Cardiac muscle cell (in vitro differentiated cells and primary cell): Measurements from ENCODE around the gene KRT32. TPM values are rescaled to one million over a fixed set of nuclear protein-coding genes. Genes with fewer than 3 reads are reported as not detected.

ENCODE experiments used
- DNase-seq, 2 donors: peaks; one replicate each; pipeline versions ENCODE4 v3.0.0 to v3.0.0-alpha.2; 2010 to 2017; ENCODE audit warnings: low read depth in 1 of 2, low spot score in 1 of 2
- H3K27ac ChIP-seq: fragments of 200-600 bp; sonication (generic); 2 replicates; pipeline ENCODE4 v1.5.1; 2016
- H3K27me3 ChIP-seq: fragments of 200-600 bp; sonication (generic); 2 replicates; pipeline ENCODE4 v1.6.0; 2016; ENCODE audit warnings: control low read depth
- H3K36me3 ChIP-seq: fragments of 200-600 bp; sonication (generic); 2 replicates; pipeline ENCODE4 v1.5.1; 2016; ENCODE audit warnings: control low read depth
- H3K4me1 ChIP-seq: fragments of 200-600 bp; sonication (generic); 2 replicates; pipeline ENCODE4 v1.8.1; 2017; ENCODE audit warnings: low read depth, mild to moderate bottlenecking, mixed run types
- H3K4me3 ChIP-seq: fragments of 200-600 bp; sonication (generic); 2 replicates; pipeline ENCODE4 v1.5.1; 2016; ENCODE audit warnings: mild to moderate bottlenecking
- H3K9me3 ChIP-seq: fragments of 200-600 bp; sonication (generic); 2 replicates; pipeline ENCODE4 v1.5.1; 2017; ENCODE audit warnings: low read depth, mild to moderate bottlenecking, control low read depth
- CTCF ChIP-seq: IDR thresholded peaks from 2 replicates; pipeline ENCODE4 v1.5.1; 2012; ENCODE audit warnings: low read depth, mild to moderate bottlenecking, low read length
- polyA plus RNA-seq: library from polyadenylated mRNA; unstranded; fragments of >200 nt; fragmentation: Nextera tagmentation; extraction: Ambion mirVana; gene quantifications from 2 replicates; pipeline ENCODE4 v1.2.1, GENCODE V29; 2016
- total RNA-seq: library from RNA; depleted of rRNA; stranded (reverse); fragments of >200 nt; gene quantifications from 2 replicates; pipeline ENCODE4 v1.2.3, GENCODE V29; 2016

KRT32 gene
- total and polyA plus RNA-seq, 2 experiments from 2014 or later = not detected

- H3K9me3 ChIP-seq = no peaks in the 10 kb centered on the region
- DNase-seq = no peak
- no peaks in the 10 kb centered on the region for H3K4me1 ChIP-seq
- H3K36me3 ChIP-seq = no peaks in the 10 kb centered on the region
- H3K4me3 ChIP-seq = no peak overlapping the region
- H3K27ac ChIP-seq = no peak overlapping the region
- TF ChIP-seq CTCF = no peak
- H3K27me3 ChIP-seq = peaks cover 31% of the 10 kb centered on the region
Observed at GRCh38 chr17:41419716-41420115, 47.5 kb downstream of the KRT32 start.

- Histone ChIP-seq H3K4me3 (no peak overlapping the region), H3K27ac (no peak overlapping the region), H3K4me1 (no peaks in the 10 kb centered on the region), H3K9me3 (no peaks in the 10 kb centered on the region), H3K36me3 (no peaks in the 10 kb centered on the region), H3K27me3 (peaks cover 23% of the 10 kb centered on the region)
- no peak for DNase-seq
- no peak for TF ChIP-seq CTCF
Observed at GRCh38 chr17:41418116-41418860, 48.9 kb downstream of the KRT32 start.

GRCh38 chr17:41417576-41418015 is 49.6 kb downstream of the KRT32 start:
- Histone ChIP-seq H3K27ac (no peak overlapping the region), H3K4me1 (no peaks in the 10 kb centered on the region), H3K9me3 (no peaks in the 10 kb centered on the region), H3K36me3 (no peaks in the 10 kb centered on the region), H3K4me3 (no peak overlapping the region), H3K27me3 (peaks cover 21% of the 10 kb centered on the region)
- DNase-seq = peak in 1 of 2 donors; percentile 28
- TF ChIP-seq CTCF = peak; percentile 41

- no peaks in the 10 kb centered on the region for H3K4me1 ChIP-seq
- no peak overlapping the region for H3K4me3 ChIP-seq
- no peaks in the 10 kb centered on the region for H3K36me3 ChIP-seq
- no peaks in the 10 kb centered on the region for H3K9me3 ChIP-seq
- no peak overlapping the region for H3K27ac ChIP-seq
- TF ChIP-seq CTCF = no peak
- peaks cover 21% of the 10 kb centered on the region for H3K27me3 ChIP-seq
- no peak for DNase-seq
Observed at GRCh38 chr17:41417127-41417526, 50.1 kb downstream of the KRT32 start.

- H3K27me3 ChIP-seq = peaks cover 20% of the 10 kb centered on the region
- H3K27ac ChIP-seq = no peak overlapping the region
- H3K4me1 ChIP-seq = no peaks in the 10 kb centered on the region
- H3K4me3 ChIP-seq = no peak overlapping the region
- H3K9me3 ChIP-seq = no peaks in the 10 kb centered on the region
- no peaks in the 10 kb centered on the region for H3K36me3 ChIP-seq
- no peak for TF ChIP-seq CTCF
- no peak for DNase-seq
Observed at GRCh38 chr17:41416479-41416878, 50.7 kb downstream of the KRT32 start.
